Epithelial cell of proximal tubule (primary cell): Measurements from ENCODE around the gene MAPK13. TPM values are rescaled to one million over a fixed set of nuclear protein-coding genes. Genes with fewer than 3 reads are reported as not detected.

Experiments used
- DNase-seq: peaks from one replicate; pipeline ENCODE4 v3.0.0-alpha.2; 2011; ENCODE audit warnings: low read depth
- H3K4me3 ChIP-seq: 2 replicates; pipeline ENCODE4 v1.5.1; 2011; ENCODE audit warnings: low read depth, mild to moderate bottlenecking, low read length
- total RNA-seq: library from RNA; depleted of rRNA; stranded (reverse); fragments of >200 nt; gene quantifications from 2 replicates; pipeline ENCODE4 v1.2.3, GENCODE V29; 2015
- TF ChIP-seq, protein P1 (sequence below): conservative IDR thresholded peaks from 2 replicates; pipeline ENCODE4 v1.5.1; 2012; ENCODE audit warnings: low read depth, mild to moderate bottlenecking, low read length

The MAPK13 gene
- total RNA-seq, 1 donor from 2014 or later = 44.6 TPM

DNA sequence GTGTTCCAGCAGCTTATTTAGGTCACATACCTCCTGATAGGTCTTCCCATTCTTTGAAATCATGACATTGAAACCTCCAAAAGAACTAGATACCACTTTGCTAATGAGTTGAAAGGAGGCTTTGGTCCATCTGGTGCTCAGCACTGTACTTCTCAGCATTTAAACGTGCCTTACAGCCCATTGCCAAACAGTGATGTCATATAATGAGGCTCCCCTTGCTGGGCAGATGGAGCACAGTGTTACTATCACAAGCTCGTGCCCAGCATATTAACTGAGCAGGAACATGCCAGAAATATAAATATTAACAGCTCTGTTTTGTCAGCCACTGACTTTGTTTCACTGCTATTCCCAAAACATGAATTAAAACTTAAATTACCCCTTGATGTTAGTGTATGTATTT lies 25.5 kb upstream of the MAPK13 start:
- no peak for DNase-seq
- TF ChIP-seq, protein P1, sequence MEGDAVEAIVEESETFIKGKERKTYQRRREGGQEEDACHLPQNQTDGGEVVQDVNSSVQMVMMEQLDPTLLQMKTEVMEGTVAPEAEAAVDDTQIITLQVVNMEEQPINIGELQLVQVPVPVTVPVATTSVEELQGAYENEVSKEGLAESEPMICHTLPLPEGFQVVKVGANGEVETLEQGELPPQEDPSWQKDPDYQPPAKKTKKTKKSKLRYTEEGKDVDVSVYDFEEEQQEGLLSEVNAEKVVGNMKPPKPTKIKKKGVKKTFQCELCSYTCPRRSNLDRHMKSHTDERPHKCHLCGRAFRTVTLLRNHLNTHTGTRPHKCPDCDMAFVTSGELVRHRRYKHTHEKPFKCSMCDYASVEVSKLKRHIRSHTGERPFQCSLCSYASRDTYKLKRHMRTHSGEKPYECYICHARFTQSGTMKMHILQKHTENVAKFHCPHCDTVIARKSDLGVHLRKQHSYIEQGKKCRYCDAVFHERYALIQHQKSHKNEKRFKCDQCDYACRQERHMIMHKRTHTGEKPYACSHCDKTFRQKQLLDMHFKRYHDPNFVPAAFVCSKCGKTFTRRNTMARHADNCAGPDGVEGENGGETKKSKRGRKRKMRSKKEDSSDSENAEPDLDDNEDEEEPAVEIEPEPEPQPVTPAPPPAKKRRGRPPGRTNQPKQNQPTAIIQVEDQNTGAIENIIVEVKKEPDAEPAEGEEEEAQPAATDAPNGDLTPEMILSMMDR = no peak
- no peak overlapping the region for H3K4me3 ChIP-seq

DNA sequence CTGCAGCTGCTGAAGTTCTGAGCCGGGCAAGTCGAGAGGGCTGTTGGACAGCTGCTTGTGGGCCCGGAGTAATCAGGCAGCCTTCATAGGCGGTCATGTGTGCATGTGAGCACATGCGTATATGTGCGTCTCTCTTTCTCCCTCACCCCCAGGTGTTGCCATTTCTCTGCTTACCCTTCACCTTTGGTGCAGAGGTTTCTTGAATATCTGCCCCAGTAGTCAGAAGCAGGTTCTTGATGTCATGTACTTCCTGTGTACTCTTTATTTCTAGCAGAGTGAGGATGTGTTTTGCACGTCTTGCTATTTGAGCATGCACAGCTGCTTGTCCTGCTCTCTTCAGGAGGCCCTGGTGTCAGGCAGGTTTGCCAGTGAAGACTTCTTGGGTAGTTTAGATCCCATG lies 21.2 kb upstream of the MAPK13 start:
- TF ChIP-seq, protein P1 = no peak
- no peak for DNase-seq
- H3K4me3 ChIP-seq = no peak overlapping the region

DNA sequence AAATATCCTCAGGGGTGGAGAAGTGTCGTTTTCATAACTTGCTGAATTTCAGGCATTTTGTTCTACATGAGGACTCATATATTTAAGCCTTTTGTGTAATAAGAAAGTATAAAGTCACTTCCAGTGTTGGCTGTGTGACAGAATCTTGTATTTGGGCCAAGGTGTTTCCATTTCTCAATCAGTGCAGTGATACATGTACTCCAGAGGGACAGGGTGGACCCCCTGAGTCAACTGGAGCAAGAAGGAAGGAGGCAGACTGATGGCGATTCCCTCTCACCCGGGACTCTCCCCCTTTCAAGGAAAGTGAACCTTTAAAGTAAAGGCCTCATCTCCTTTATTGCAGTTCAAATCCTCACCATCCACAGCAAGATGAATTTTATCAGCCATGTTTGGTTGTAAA lies 20.3 kb upstream of the MAPK13 start:
- no peak overlapping the region for H3K4me3 ChIP-seq
- TF ChIP-seq, protein P1 = no peak
- DNase-seq = no peak

DNA sequence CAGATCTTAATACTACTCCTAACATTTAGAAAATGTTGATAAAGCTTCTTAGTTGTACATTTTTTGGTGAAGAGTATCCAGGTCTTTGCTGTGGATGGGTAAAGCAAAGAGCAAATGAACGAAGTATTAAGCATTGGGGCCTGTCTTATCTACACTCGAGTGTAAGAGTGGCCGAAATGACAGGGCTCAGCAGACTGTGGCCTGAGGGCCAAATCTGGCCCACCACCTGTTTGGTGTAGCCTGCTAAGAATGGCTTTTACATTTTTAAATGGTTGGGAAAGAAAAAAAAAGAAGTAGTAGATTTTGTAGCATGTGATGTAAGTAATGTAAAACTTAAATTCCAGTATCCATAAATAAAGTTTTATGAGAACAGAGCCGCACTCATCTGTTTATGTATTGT lies 19.4 kb upstream of the MAPK13 start:
- no peak for DNase-seq
- H3K4me3 ChIP-seq = no peak overlapping the region
- TF ChIP-seq, protein P1 = no peak

DNA sequence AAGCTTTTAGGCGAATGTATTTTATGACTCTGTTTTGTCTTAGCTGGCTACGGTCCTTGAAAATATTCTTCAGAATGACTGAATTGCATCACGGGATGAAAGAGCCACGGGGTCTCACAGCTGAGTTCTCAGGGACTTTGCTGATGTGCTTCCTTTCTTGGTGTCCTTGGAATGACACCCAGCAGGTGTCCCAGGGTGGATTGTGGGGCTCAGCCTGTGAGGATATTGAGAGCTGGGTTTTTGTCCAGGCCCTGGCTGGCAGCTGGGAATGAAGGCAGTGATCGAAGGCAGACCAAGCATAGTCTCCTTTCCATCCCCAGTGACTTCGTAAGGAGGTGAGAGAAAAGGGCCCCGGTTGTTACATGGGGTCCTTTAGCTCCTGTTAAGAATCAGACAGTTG lies 18.8 kb upstream of the MAPK13 start:
- TF ChIP-seq, protein P1 = no peak
- no peak for DNase-seq
- H3K4me3 ChIP-seq = no peak overlapping the region

DNA sequence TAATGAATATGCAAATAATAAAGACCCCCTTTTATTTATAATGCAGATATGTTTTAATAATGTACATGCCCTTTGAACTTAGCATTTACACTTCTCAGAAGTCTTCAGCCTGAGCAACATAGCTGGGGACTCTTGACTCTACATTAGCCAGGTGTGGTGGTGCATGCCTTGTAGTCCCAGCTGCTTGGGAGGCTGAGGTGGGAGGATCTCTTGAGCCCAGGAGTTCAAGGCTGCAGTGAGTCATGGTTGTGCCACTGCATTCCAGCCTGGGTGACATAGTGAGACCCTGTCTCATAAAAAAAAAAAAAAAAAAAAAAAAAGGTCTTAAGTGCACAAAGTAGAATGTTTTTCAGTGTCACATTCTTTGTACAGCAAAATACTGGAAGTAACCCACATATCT lies 17.3 kb upstream of the MAPK13 start:
- no peak for DNase-seq
- H3K4me3 ChIP-seq = no peak overlapping the region
- TF ChIP-seq, protein P1 = no peak

DNA sequence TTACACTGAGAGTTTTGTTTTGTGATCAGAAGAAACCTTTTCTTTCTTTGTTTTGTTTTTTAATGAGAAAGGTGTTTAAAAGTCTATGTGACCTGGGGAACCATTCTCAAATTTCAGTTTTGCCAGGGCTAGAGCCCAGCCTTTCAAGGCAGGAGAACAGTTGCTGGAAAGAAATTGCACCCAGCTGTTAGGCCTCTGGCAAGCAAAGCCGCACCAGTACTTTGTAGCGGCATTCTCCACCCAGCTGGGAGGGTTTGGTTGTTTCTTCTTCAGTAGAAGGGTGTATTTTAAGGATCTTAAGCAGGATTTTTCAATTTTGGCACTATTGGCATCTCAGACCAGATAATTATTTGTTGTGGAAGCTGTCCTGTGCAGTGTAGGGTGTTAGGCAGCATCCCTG lies 16.6 kb upstream of the MAPK13 start:
- DNase-seq = no peak
- H3K4me3 ChIP-seq = no peak overlapping the region
- TF ChIP-seq, protein P1 = no peak
